HG03575 (cell line): ENCODE data around the gene ARHGEF25.
"Not testable (repeated sequence)": the region's sequence is repeated elsewhere in the genome, so short reads cannot be mapped to it uniquely, and the experiment has no call there.

Source experiments
- ATAC-seq: cut with Tn5 transposase; IDR thresholded peaks from one replicate; pipeline ENCODE4 v1.9.1; 2021; ENCODE audit not compliant: unreplicated experiment, insufficient number of reproducible peaks, low FRiP score; ENCODE audit errors: extremely low read depth

ARHGEF25 gene

DNA sequence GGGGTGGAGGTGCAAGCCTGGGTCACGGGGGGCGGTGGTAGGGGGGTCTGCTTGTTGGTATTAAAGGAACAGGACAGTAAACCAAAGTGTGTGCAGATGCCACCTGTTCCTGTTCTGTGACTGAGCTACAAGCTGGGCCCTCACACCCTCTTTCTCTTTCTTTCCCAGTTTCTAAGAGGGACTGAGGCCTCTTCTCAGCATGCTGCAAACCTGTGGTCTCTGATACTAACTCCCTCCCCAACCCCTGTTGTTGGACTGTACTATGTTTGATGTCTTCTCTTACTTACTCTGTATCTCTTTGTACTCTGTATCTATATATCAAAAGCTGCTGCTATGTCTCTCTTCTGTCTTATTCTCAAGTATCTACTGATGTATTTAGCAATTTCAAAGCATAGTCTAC lies 27.2 kb upstream of the ARHGEF25 start:
- ATAC-seq: no peak

DNA sequence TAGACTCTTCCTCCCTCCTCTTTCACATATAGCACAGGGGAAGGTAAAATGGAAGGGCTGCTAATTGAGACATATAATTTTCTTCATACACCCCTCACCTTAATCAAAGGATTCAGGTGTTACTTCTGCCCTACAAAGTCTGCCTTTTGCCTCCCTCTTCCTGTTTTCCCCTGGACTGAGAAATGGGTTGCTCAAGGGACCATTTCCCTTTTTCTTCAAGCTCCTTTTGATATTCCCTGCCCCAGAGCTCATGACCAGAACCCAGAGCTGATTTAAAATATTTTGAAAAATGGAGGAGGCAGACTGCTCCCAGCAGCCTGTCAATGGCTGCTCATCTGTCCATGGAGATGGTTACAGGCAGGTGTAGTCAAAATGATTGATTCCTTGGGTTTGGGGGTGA lies 26.5 kb upstream of the ARHGEF25 start:
- ATAC-seq: no peak

DNA sequence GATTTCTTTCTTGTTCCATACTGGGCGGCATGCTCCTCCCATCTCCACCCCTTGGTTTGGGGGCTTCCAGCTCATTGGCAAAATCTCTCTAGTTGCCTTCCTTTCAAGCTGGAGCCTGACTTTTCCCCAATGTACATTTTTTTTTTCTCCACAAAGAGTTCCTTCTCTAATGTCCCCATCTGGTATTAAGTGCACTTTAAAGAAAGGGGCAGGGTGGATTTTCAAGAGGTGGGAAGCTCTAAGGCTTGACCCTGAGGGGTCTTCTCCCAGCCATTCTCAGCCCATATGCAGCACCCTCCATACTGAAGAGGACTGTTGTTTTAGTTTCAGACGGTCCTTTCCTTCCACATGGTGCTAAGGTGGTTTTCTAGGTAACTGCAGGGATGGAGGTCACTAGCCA lies 26.1 kb upstream of the ARHGEF25 start:
- no peak for ATAC-seq

DNA sequence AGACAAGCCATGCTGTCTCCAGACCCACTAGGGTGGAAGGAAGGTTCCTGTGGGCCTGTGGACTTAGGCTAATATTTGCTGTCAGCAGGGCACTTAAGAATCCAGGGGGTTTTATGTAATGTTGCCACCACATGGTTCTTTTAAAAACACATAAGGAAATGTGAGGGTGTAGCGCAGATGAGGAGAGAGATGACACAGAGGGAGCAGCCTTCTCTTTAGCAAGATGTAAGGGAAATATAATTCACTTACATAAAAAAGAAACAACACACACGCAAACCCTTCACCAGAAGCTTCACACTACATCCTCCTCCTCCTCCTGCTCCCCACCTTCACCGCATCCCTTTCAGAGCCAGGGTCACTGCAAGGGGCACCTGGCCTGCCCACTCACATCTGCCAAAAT lies 25.1 kb upstream of the ARHGEF25 start:
- no peak for ATAC-seq

DNA sequence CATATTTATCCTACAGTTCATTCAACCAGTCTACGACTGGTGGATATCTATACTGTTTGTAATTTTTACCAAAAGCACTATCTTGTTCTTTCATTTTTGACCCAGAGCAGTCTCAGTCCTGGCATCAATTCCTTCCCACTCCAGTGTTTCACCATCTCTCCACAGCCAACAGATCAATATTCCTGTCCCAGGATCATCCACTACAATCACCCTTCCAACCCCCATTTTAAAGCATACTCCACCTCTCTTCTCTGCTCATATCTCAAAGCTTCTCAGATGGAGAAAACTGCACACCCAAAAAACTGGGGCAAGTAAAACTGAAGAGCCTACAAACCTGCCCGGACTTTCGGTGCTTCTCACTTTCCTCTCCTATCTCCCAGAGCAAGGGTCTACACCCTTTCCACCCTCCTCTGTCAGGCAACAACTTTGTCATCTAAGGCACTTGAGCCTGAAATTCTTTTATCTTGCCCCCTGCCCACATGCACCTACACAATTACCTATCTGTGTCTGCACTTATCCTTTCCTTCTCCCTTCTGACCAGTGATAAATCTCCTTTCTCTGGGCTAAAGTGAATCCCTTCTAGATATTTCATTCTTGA lies 24.3 kb upstream of the ARHGEF25 start:
- ATAC-seq: no peak

DNA sequence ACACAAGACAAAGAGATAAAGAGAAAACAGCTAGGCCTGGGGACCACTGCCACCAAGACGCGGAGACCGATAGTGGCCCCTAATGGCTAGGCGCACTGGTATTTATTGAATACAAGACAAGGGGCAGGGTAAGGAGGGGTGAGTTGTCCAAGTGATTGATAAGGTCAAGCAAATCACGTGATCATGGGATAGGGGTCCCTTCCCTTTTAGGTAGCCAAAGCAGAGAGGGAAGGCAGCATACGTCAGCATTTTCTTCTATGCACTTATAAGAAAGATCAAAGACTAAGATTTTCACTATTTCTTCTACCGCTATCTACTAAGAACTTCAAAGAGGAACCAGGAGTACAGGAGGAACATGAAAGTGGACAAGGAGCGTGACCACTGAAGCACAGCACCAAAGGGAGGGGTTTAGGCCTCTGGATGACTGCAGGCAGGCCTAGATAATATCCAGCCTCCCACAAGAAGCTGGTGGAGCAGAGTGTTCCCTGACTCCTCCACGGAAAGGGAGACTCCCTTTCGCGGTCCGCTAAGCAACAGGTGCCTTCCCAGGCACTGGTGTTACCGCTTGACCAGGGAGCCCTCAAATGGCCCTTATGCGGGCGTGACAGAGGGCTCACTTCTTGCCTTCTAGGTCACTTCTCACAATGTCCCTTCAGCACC lies 22.2 kb upstream of the ARHGEF25 start:
- not testable (repeated sequence) for ATAC-seq

DNA sequence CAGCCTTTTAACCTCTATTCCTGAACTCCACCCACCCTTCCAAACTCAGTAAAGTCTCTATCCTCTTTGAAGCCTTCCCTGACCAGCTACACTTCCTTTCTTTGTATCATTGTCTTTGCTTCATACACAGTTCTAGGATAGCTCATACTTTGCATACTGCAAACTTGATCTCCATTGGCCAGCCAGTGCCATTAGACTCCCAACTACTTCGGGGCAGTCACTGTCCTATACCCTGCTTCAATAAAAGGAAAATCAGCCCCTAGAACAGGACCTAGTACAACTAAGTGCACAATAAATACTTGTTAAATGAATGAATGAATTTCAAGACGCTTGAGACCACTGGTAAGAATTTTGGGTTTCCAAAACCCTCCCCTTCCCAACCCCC lies 20.8 kb upstream of the ARHGEF25 start:
- no peak for ATAC-seq

DNA sequence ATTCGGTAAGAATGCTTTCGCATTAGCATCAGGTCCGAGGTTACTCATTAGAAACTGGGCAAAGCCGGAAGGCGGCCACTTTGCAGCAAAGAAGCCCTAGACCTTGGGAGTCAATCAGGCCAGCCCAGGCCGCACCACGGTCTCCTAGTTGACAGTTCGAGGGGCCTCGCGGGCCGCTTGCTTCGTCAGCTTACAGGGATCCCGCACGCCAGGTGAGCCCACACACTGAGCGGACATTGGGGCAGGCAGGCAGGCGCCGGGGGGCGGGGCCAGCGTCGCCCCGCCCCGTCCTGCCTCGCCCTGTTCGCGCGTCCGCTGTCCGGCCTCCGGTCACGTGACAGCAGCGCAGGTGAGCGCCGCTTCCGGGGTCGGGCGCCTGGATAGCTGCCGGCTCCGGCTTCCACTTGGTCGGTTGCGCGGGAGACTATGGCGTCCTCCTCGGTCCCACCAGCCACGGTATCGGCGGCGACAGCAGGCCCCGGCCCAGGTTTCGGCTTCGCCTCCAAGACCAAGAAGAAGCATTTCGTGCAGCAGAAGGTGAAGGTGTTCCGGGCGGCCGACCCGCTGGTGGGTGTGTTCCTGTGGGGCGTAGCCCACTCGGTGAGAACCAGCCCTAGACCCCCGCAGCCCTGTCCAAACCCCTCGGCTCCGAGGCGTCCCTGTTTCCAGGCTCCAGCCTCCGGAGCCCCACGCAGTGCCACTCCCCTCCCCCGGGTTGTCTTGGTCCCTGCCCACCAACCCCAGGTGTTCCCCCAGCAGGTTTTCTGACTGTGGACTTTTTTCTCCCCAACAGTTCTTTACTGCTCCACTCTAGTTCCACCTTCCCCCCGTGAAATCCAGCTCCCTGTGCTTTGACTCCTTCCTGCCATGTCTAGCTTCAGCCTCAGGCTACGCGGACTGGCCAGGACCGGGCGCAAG lies 20.1 kb upstream of the ARHGEF25 start, which contains the start of gene PIP4K2C:
TSS of gene PIP4K2C (plus strand) at position 329 of the 918 bp plus-strand sequence. CDS start at position 427, 98 bp downstream.
- no peak for ATAC-seq

DNA sequence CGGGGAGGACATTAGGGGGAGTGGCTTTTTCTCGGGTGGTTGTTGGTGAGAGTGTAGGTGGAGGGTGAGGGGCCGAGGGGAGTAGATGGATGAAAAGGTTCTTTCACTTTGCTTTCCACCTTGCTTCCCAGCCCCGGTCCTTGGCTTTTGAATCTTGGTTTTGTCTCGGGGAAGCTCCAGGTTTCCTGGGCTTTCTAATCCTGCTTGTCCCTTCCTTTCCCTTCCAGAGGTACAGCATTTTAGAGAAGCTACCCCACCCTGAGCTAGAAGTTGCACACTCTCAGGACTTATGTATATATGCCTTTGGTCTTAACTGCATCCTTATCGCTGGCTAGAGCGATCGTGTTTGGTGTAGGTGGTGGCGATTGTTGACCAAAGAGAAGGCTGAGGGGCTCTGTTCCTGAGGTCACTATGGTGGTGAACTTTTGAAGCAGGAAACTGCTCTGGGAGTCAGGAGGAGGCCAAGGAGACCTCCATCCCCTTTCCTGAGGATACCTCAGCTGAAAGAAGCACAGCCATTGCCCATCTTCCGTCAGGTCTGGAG lies 19.4 kb upstream of the ARHGEF25 start:
- ATAC-seq: no peak

DNA sequence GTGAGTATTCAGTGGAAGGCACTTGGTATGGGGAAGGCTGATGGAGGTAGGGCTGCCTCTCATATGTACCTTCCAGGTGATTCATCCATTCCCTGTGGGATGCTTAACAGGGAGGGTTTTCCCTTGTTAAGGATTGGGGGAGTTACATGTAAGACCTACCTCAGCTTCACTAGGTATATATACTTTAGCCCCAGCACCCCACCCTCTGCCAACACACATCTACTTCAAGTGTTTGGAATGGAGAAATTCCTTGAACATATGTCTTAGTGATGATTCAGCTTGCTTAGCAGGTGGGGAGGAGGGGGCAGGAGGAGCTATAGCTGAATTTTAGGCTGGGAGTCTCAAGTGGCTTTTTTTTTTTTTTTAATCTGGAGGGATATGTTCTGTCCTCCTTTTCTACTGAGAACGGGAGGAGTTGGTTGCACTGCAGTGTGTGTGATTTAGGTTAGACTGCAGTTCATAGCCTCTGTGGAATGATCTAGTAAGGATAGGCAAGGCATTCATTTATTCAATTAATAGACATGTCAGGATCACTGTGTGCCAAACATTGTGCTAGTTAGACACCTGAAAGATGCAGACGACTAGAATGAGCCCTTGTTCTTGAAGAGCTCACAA lies 18.6 kb upstream of the ARHGEF25 start:
- no peak for ATAC-seq

DNA sequence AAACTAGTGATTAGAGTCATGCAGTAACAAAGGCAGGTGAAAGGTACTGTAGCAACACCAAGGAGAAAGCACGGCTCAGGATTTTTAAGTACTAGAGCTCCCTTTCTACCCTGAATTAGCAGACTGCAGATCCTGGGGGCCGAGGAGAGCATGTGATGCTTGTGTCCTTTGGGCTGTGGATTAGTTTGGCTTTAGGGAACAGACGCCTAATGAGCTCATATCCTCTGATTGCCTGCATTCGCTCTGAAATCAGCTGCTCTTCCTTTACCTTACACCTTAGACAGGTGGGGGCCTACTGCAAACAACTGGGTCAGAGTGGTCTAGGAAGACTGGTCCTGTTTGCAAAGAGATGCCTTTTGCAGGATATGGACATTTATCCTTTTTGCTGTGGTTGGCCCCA lies 18.0 kb upstream of the ARHGEF25 start:
- no peak for ATAC-seq

DNA sequence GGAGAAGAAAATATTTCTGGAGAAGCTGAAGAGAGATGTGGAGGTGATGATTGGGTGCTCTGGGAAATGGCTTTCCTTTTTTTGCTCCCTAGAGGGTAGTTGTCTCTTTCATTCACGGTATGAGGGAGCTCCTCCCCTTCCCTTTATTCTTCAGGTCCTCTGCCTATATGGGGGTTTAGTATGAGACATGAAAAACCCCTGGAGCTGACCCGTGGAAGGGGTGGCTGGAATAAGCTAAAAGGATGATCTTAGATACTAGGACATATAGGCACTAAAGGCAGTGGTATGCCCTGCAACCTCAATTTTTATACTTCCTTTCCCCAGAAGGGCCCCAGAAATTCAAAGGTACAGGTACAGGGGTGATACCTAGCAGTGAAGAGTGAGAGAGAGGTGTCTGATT lies 10.8 kb upstream of the ARHGEF25 start:
- no peak for ATAC-seq

DNA sequence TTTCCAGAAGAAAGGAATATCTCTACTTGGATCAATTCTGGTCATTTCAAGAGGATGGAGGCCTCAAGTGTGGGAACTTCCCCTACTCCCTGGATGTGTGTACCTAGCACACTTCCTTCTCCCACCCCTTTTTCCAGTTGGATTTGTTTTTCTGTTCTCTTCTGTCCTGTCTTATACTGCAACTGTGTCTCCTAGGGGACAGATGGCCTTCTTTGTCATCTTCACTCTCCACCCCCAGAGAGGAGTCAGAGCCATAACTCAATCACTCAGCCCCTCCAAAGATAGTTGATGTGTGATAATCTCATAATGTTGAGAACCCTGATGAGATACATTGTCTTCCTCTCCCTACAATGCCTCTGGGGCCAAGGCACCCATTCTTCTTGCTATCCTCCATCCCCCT lies 8.7 kb upstream of the ARHGEF25 start:
- ATAC-seq: no peak

DNA sequence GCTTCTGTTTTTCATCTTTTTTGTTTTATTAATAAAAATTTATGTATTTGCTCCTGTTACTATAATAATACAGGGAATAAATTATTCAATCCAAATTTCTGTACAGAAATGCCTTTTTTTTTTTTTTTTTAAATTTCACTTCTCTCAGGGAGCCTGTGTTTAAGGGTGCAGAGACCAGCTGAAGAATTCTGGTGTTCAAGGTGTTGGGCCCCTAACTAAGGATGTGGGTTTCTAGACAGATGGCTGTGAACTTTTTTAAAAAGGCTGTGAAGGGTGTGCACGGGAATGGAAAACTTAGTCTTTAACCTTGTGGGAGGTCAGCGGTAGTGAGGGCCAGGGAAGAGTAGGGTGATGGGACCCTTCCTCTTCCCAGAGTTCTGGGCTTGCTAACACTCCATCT lies 7.9 kb upstream of the ARHGEF25 start:
- ATAC-seq: no peak

DNA sequence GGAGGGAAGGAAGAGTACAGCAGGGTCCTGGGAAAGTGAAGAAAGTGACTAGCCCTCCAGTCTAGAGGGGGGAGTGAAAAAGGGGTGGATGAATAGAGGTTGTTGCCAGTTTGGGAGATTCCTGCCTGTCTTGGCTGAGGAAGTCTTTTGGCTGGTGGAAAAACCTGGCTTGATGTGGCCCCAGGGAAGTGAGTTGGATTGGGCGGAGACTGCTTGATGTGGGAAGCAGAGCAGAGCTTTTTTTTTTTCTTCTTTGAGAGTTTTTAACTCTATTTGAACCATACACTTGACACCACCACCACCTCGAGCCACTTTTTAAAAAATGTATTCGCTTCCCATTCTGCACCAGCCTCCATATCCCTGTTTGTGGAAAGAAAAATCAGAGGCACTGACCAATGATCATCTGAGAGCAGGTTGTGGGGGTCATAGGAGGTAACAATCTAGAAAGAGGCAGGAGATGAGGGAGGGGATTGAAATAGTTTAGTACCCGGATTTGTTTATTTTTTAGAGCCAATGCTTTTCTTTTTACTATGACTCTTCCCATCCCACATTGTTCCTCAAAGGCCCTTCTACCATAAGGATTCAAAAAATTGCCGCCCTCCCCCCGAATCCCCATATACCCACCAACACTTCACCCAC lies 7.3 kb upstream of the ARHGEF25 start:
- no peak for ATAC-seq

DNA sequence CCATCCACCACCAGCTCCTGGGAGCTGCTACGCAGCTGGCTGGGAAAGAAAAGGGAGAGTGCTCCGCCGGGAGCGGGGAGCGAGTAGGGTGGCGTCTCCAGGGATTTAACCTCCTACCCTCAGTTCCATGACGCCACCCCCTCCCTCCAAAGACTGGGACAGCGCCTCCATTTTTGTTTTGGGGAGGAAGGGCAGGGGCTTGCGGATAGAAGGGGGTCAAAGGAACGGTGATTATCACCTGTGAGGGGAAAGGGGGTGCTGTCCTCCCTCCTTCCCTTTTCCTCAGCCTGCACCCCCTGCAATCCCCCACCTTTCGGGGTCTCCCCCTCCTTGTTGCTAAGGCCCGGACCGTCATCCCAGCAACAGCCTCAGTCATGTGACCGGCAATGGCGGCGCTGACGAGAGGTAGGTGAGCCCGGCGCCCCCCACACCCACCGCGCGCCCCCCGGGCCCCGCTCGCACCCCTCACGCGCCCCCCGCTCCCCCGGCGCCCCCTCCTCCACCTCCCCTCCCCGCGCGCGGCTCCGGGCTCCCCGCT lies 6.7 kb upstream of the ARHGEF25 start, which contains the start of gene DTX3:
TSS of gene DTX3 (plus strand) at position 371 of the 538 bp plus-strand sequence. CDS start 1,694 bp downstream, outside the sequence.
- no peak for ATAC-seq

DNA sequence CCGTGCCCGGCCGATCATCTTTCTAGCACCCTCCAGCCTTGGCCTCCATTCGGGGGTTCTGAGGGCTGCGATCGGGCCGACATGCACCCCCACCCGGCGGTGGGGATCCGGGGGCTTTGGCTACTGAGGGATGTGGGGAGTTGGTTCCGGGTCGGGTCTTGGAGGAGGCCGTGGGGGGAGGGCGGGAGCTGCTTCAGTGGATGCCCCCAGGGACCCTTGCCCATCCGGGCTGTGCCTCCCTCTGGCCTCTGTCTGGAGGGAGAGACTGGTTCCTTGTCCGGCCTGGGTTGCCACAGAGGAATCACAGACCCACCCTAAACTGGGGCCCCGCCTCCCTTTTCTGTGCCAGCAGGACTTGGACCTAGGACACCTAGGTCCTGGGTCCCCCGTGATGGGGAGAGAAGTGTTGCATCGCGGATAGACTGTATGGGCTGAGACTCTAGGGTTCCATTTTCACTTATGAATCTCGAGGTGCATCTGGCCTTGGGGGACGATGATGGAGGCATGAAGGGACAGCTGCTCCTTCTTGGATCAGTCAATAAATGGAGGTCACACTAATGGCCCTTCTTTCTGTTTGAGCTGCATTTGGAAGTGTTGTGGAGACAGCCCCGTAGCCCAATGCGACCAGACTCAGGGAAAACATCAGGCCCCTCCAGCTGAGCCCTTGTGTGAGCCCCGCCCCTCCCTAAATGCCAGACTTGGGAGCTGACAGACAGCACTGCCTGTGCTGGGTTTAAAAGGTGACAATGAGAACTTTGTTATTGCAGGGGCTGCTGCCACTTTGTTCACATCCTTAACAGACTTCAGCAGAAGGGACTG lies 6.0 kb upstream of the ARHGEF25 start:
- no peak for ATAC-seq
